Vagina (tissue), 2 donors: ENCODE data around the gene DPYSL3. TPM values are rescaled to one million over a fixed set of nuclear protein-coding genes. Genes with fewer than 3 reads are reported as not detected.

Source experiments
- DNase-seq, 2 donors: peaks; one replicate each; pipeline ENCODE4 v3.0.0-alpha.2; 2017; ENCODE audit errors: extremely low spot score in 2 of 2
- H3K27ac ChIP-seq: fragments of 200-600 bp; sonication (generic); one replicate; pipeline ENCODE4 v1.5.1; 2019
- H3K27me3 ChIP-seq: fragments of 200-600 bp; sonication (generic); one replicate; pipeline ENCODE4 v1.5.1; 2019
- H3K36me3 ChIP-seq, 2 donors: fragments of 200-600 bp; sonication (generic); one replicate each; pipeline ENCODE4 v1.5.1; 2017 to 2019
- H3K4me1 ChIP-seq: fragments of 200-600 bp; sonication (generic); one replicate; pipeline ENCODE4 v1.5.1; 2019
- H3K4me3 ChIP-seq, 2 donors: fragments of 200-600 bp; sonication (generic); 1 replicate in 1 of 2; 2 replicates in 1 of 2; pipeline ENCODE4 v1.5.1; 2016 to 2019
- H3K9me3 ChIP-seq: fragments of 200-600 bp; sonication (generic); one replicate; pipeline ENCODE4 v1.5.1; 2019
- POLR2A ChIP-seq, 2 donors: fragments of 450-650 bp; IDR thresholded peaks; one replicate each; pipeline ENCODE4 v1.6.1; 2017; ENCODE audit warnings: antibody characterized with exemption in 2 of 2, mild to moderate bottlenecking in 2 of 2, moderate library complexity in 2 of 2
- POLR2AphosphoS5 ChIP-seq, 2 donors: sonication (generic); formaldehyde crosslinking; IDR thresholded peaks; one replicate each; pipeline ENCODE4 v1.9.0; 2017; ENCODE audit warnings: antibody characterized with exemption in 2 of 2, mild to moderate bottlenecking in 2 of 2, low read depth in 1 of 2; ENCODE audit not compliant: insufficient read depth in 1 of 2
- intact Hi-C: fragments of 100-400 bp; cut with DNase I; formaldehyde crosslinking; loops from one replicate; pipeline ENCODE4 v1.15.1; 2023
- total RNA-seq: library from RNA; depleted of rRNA; stranded (reverse); fragments of >200 nt; gene quantifications from one replicate; pipeline ENCODE4 v1.2.3, GENCODE V29; 2016
- TF ChIP-seq, protein P1 (sequence below), 3 experiments: fragments of 450-650 bp in 2 of 3; fragments of 200-600 bp in 1 of 3; sonication (generic) in 1 of 3; IDR thresholded peaks; one replicate each; pipeline ENCODE4 v1.5.1; 2017 to 2019; ENCODE audit warnings: antibody characterized with exemption in 3 of 3, mild to moderate bottlenecking in 2 of 3, moderate library complexity in 2 of 3

The DPYSL3 gene
- total RNA-seq, 1 donor from 2014 or later: 68.5 TPM

DNA sequence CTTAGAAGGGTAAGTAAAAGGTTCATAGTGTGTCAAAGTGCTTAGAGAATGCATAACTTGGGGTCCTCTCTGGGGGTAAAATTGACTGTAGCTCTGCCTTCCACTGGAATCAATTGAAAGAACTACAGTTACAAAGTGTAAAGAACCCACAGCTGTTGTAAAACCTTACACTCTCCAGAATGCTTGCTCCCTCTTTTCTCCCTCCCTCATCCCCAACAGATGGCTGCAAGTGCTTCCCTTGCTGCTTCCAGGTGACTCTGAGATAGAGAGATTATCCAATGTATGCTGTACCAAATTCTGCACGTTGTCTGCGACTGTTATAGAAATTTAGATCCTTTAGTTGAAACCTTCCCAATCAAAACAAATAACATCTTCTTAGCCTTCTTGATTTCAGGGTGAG lies 149.1 kb downstream of the DPYSL3 start:
- Histone ChIP-seq H3K4me3 (no peak overlapping the region), H3K9me3 (no peaks in the 10 kb centered on the region), H3K36me3 (no peaks in the 10 kb centered on the region), H3K4me1 (no peaks in the 10 kb centered on the region), H3K27me3 (no peaks in the 10 kb centered on the region), H3K27ac (no peak overlapping the region)
- intact Hi-C loops: no loop called here
- DNase-seq: no peak
- TF ChIP-seq, protein P1, sequence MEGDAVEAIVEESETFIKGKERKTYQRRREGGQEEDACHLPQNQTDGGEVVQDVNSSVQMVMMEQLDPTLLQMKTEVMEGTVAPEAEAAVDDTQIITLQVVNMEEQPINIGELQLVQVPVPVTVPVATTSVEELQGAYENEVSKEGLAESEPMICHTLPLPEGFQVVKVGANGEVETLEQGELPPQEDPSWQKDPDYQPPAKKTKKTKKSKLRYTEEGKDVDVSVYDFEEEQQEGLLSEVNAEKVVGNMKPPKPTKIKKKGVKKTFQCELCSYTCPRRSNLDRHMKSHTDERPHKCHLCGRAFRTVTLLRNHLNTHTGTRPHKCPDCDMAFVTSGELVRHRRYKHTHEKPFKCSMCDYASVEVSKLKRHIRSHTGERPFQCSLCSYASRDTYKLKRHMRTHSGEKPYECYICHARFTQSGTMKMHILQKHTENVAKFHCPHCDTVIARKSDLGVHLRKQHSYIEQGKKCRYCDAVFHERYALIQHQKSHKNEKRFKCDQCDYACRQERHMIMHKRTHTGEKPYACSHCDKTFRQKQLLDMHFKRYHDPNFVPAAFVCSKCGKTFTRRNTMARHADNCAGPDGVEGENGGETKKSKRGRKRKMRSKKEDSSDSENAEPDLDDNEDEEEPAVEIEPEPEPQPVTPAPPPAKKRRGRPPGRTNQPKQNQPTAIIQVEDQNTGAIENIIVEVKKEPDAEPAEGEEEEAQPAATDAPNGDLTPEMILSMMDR (IDR thresholded peaks at IDR 0.05): no peak
- no peak for TF ChIP-seq POLR2A (IDR thresholded peaks at IDR 0.05)
- TF ChIP-seq POLR2AphosphoS5 (IDR thresholded peaks at IDR 0.05; ENCODE audit: insufficient read depth in 1 of 2, low read depth in 1 of 2): no peak

DNA sequence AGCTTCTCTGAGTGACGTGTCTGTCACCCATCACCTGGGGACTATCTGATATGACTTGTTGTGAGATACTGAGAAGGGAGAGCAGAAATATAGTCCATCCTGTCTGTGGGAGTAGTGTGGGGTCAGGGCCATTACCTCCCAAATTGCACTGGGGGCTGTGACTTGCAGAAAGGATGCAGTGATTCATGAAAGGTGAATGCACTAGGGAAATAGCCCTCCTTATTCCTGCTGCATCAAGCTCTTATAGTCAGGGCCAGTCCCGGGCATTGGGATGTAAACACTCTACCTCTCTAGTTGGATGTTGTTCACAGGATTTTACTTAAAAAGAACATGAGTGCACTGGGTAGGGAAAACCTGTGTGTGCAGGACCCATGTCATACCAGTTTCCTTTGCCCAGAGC lies 150.3 kb downstream of the DPYSL3 start:
- Histone ChIP-seq H3K36me3 (no peaks in the 10 kb centered on the region), H3K27ac (no peak overlapping the region), H3K27me3 (no peaks in the 10 kb centered on the region), H3K4me3 (no peak overlapping the region), H3K4me1 (no peaks in the 10 kb centered on the region), H3K9me3 (no peaks in the 10 kb centered on the region)
- intact Hi-C loops: no loop called here
- TF ChIP-seq, protein P1 (IDR thresholded peaks at IDR 0.05): no peak
- TF ChIP-seq POLR2AphosphoS5 (IDR thresholded peaks at IDR 0.05; ENCODE audit: insufficient read depth in 1 of 2, low read depth in 1 of 2): no peak
- TF ChIP-seq POLR2A (IDR thresholded peaks at IDR 0.05): no peak
- no peak for DNase-seq

DNA sequence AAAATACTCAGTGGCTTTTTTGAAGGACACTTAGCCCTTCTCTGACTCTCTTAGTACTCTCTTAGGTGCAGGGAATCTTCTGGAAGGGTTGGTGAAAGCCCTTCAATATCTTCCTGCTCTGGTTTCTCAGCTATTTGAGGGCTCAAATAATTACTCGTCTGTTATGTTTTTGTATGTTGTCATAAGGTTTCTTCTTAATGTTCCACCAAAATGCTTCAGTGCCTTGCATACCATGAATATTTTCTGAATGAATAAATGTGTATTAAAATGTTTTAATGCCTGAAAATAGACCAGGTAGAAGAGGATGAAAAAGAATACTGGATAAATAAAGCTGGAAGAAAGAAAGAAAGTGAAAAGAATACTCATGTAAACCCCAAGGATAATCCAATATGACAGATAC lies 150.8 kb downstream of the DPYSL3 start:
- Histone ChIP-seq H3K4me3 (no peak overlapping the region), H3K4me1 (no peaks in the 10 kb centered on the region), H3K27me3 (no peaks in the 10 kb centered on the region), H3K27ac (no peak overlapping the region), H3K36me3 (no peaks in the 10 kb centered on the region), H3K9me3 (no peaks in the 10 kb centered on the region)
- intact Hi-C loops: no loop called here
- TF ChIP-seq POLR2A (IDR thresholded peaks at IDR 0.05) (no peak), POLR2AphosphoS5 (IDR thresholded peaks at IDR 0.05; ENCODE audit: insufficient read depth in 1 of 2, low read depth in 1 of 2) (no peak)
- TF ChIP-seq, protein P1 (IDR thresholded peaks at IDR 0.05): no peak
- DNase-seq: no peak

DNA sequence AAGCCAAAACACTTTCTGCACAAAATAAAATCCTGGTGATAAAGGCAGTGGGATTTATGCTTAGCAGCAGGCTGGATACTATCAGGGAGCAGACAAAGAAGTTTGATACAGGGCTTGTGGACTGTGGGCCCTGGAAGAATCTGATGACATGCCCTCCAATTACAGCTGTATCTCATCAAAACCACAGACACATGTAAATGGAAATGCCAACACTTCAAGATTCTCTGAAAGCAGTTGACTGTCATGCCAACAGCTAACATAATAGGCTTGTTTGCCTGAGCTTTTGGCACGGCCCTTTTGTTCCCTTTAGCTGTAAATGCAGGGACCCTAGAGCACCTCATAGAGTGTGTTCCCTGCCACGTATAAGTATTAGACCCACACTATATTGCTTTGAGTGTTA lies 160.6 kb downstream of the DPYSL3 start:
- Histone ChIP-seq H3K36me3 (no peaks in the 10 kb centered on the region), H3K4me1 (no peaks in the 10 kb centered on the region), H3K27me3 (no peaks in the 10 kb centered on the region), H3K9me3 (no peaks in the 10 kb centered on the region), H3K27ac (no peak overlapping the region), H3K4me3 (no peak overlapping the region)
- intact Hi-C loops: no loop called here
- DNase-seq: no peak
- TF ChIP-seq POLR2AphosphoS5 (IDR thresholded peaks at IDR 0.05; ENCODE audit: insufficient read depth in 1 of 2, low read depth in 1 of 2): no peak
- no peak for TF ChIP-seq POLR2A (IDR thresholded peaks at IDR 0.05)
- TF ChIP-seq, protein P1 (IDR thresholded peaks at IDR 0.05): no peak

DNA sequence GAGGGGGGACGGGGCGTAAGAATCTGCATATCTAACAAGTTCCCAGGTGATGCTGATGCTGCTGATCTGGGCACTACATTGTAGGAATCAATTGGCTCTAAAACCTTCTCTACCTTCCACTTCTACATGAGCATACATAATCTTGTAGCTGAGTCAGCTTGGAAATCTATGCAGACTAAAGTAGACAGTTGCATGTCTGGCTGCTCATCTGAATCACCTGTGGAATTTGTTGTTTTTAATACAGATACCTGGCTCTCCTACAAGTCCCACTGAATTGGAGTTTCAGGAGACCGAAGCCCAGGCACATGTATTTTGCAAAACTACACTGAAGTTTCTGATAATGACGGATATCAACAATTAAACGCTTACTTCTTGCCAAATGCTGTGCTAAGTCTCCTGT lies 161.4 kb downstream of the DPYSL3 start:
- no peaks in the 10 kb centered on the region for H3K4me1 ChIP-seq
- DNase-seq: no peak
- intact Hi-C loops: no loop called here
- no peaks in the 10 kb centered on the region for H3K27me3 ChIP-seq
- H3K4me3 ChIP-seq: no peak overlapping the region
- no peak overlapping the region for H3K27ac ChIP-seq
- TF ChIP-seq, protein P1 (IDR thresholded peaks at IDR 0.05): no peak
- TF ChIP-seq POLR2AphosphoS5 (IDR thresholded peaks at IDR 0.05; ENCODE audit: insufficient read depth in 1 of 2, low read depth in 1 of 2) (no peak), POLR2A (IDR thresholded peaks at IDR 0.05) (no peak)
- H3K36me3 ChIP-seq: no peaks in the 10 kb centered on the region
- H3K9me3 ChIP-seq: no peaks in the 10 kb centered on the region
